Nephron (organoid): ENCODE data around the gene JAZF1.

Experiments used
- H3K27ac Mint-ChIP-seq, 3 experiments: 2 replicates each; pipeline ENCODE4 v1.8.0; 2020; ENCODE audit warnings: mixed read lengths in 3 of 3, mild to moderate bottlenecking in 2 of 3, moderate library complexity in 1 of 3
- H3K27me3 Mint-ChIP-seq: 2 replicates; pipeline ENCODE4 v1.8.0; 2021; ENCODE audit warnings: low read depth, mild to moderate bottlenecking, moderate library complexity, mixed read lengths
- H3K36me3 Mint-ChIP-seq: 2 replicates; pipeline ENCODE4 v1.8.0; 2020; ENCODE audit warnings: low read depth, mixed read lengths
- H3K4me1 Mint-ChIP-seq: 2 replicates; pipeline ENCODE4 v1.8.0; 2020; ENCODE audit warnings: mixed read lengths
- H3K4me3 Mint-ChIP-seq, 3 experiments: 2 replicates each; pipeline ENCODE4 v1.8.0; 2020; ENCODE audit warnings: mild to moderate bottlenecking in 3 of 3, mixed read lengths in 3 of 3, moderate library complexity in 2 of 3
- H3K9me3 Mint-ChIP-seq: 2 replicates; pipeline ENCODE4 v1.8.0; 2020; ENCODE audit warnings: mixed read lengths
- CTCF ChIP-seq, 3 experiments: fragments of 200-600 bp; sonication (generic); IDR thresholded peaks; one replicate each; pipeline ENCODE4 v1.5.0; 2021; ENCODE audit warnings: antibody characterized with exemption in 3 of 3; ENCODE audit not compliant: unreplicated experiment in 3 of 3

JAZF1 gene

GRCh38 chr7:28005075-28005846 is 175.3 kb downstream of the JAZF1 start:
- Mint-ChIP-seq H3K27ac (peak overlapping the region in 1 of 3 experiments; percentile 26), H3K36me3 (no peaks in the 10 kb centered on the region), H3K27me3 (no peaks in the 10 kb centered on the region), H3K9me3 (no peaks in the 10 kb centered on the region), H3K4me1 (peaks cover 12% of the 10 kb centered on the region), H3K4me3 (no peak overlapping the region)
- no peak for TF ChIP-seq CTCF (IDR thresholded peaks at IDR 0.05; ENCODE audit: unreplicated experiment in 3 of 3)

GRCh38 chr7:28003408-28003807 is 177.2 kb downstream of the JAZF1 start:
- Mint-ChIP-seq H3K36me3 (no peaks in the 10 kb centered on the region), H3K4me1 (peaks cover 19% of the 10 kb centered on the region), H3K27me3 (no peaks in the 10 kb centered on the region), H3K4me3 (no peak overlapping the region), H3K27ac (no peak overlapping the region), H3K9me3 (no peaks in the 10 kb centered on the region)
- no peak for TF ChIP-seq CTCF (IDR thresholded peaks at IDR 0.05; ENCODE audit: unreplicated experiment in 3 of 3)

GRCh38 chr7:28002638-28003037 is 178.0 kb downstream of the JAZF1 start:
- Mint-ChIP-seq H3K36me3 (no peaks in the 10 kb centered on the region), H3K27me3 (no peaks in the 10 kb centered on the region), H3K4me3 (no peak overlapping the region), H3K27ac (no peak overlapping the region), H3K9me3 (no peaks in the 10 kb centered on the region), H3K4me1 (peaks cover 19% of the 10 kb centered on the region)
- no peak for TF ChIP-seq CTCF (IDR thresholded peaks at IDR 0.05; ENCODE audit: unreplicated experiment in 3 of 3)

GRCh38 chr7:28001896-28002295 is 178.7 kb downstream of the JAZF1 start:
- Mint-ChIP-seq H3K27me3 (no peaks in the 10 kb centered on the region), H3K36me3 (no peaks in the 10 kb centered on the region), H3K27ac (no peak overlapping the region), H3K4me1 (peaks cover 19% of the 10 kb centered on the region), H3K9me3 (no peaks in the 10 kb centered on the region), H3K4me3 (no peak overlapping the region)
- no peak for TF ChIP-seq CTCF (IDR thresholded peaks at IDR 0.05; ENCODE audit: unreplicated experiment in 3 of 3)

GRCh38 chr7:27999829-28000228 is 180.8 kb downstream of the JAZF1 start:
- Mint-ChIP-seq H3K27me3 (no peaks in the 10 kb centered on the region), H3K4me1 (peaks cover 18% of the 10 kb centered on the region), H3K36me3 (no peaks in the 10 kb centered on the region), H3K27ac (no peak overlapping the region), H3K9me3 (no peaks in the 10 kb centered on the region), H3K4me3 (no peak overlapping the region)
- TF ChIP-seq CTCF (IDR thresholded peaks at IDR 0.05; ENCODE audit: unreplicated experiment in 3 of 3): no peak

DNA sequence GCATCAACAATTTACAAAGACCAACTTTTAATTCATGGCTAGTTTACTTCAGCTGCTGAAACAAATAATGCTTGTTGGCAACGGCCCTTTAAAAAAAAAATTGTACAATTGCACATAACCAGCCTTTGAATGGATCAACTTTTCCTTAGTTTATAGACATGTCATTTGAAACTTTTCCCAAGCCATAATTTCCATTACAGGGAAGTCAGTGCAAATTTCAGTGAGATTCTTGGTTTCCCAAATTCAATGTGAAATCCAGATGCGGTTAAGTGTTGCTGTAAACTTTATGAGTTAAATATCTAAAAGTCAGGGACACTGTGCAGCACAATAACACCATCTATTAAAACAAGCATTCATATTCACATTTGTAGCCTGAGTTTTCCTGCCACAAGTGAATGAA is 182.2 kb downstream of the JAZF1 start:
- no peaks in the 10 kb centered on the region for H3K27me3 Mint-ChIP-seq
- H3K36me3 Mint-ChIP-seq: no peaks in the 10 kb centered on the region
- H3K4me1 Mint-ChIP-seq: peaks cover 30% of the 10 kb centered on the region
- TF ChIP-seq CTCF (IDR thresholded peaks at IDR 0.05; ENCODE audit: unreplicated experiment in 3 of 3): no peak
- H3K9me3 Mint-ChIP-seq: no peaks in the 10 kb centered on the region
- H3K27ac Mint-ChIP-seq: no peak overlapping the region
- H3K4me3 Mint-ChIP-seq: no peak overlapping the region
